GM12865 (cell line): Measurements from ENCODE around the gene CAB39L.

Source experiments
- DNase-seq: peaks from one replicate; pipeline ENCODE4 v3.0.0; 2010; ENCODE audit warnings: low read depth
- H3K4me3 ChIP-seq: 2 replicates; pipeline ENCODE4 v1.5.1; 2011; ENCODE audit warnings: mild to moderate bottlenecking, low read depth, low read length, control low read depth
- CTCF ChIP-seq: IDR thresholded peaks from 2 replicates; pipeline ENCODE4 v1.5.1; 2011; ENCODE audit warnings: low read length, control low read depth, low read depth, inconsistent platforms; ENCODE audit not compliant: insufficient read depth; ENCODE audit errors: missing control alignments

The CAB39L gene

GRCh38 chr13:49343731-49344130 lies 100.1 kb downstream of the CAB39L start:
- no peak for DNase-seq
- no peak for TF ChIP-seq CTCF
- H3K4me3 ChIP-seq: no peak overlapping the region

GRCh38 chr13:49343255-49343654 lies 100.6 kb downstream of the CAB39L start:
- H3K4me3 ChIP-seq: no peak overlapping the region
- TF ChIP-seq CTCF: no peak
- no peak for DNase-seq

GRCh38 chr13:49342454-49342853 lies 101.4 kb downstream of the CAB39L start:
- DNase-seq: no peak
- TF ChIP-seq CTCF: no peak
- H3K4me3 ChIP-seq: no peak overlapping the region

- no peak for DNase-seq
- TF ChIP-seq CTCF: no peak
- no peak overlapping the region for H3K4me3 ChIP-seq
Observed at GRCh38 chr13:49341941-49342340, 101.9 kb downstream of the CAB39L start.

- H3K4me3 ChIP-seq: no peak overlapping the region
- TF ChIP-seq CTCF: no peak
- no peak for DNase-seq
Observed at GRCh38 chr13:49341517-49341916, 102.3 kb downstream of the CAB39L start.

GRCh38 chr13:49340161-49340560 lies 103.7 kb downstream of the CAB39L start:
- no peak for DNase-seq
- no peak for TF ChIP-seq CTCF
- H3K4me3 ChIP-seq: no peak overlapping the region

GRCh38 chr13:49336655-49337054 lies 107.2 kb downstream of the CAB39L start:
- no peak for DNase-seq
- TF ChIP-seq CTCF: no peak
- H3K4me3 ChIP-seq: no peak overlapping the region
